ENCODE measurements around the gene CASP3. TPM values are rescaled to one million over a fixed set of nuclear protein-coding genes. Genes with fewer than 3 reads are reported as not detected.
A peak's percentile ranks its signal among the peaks of the same experiment; 100 is the strongest.

CASP3 gene
- polyA plus RNA-seq, 1 experiment, result 20.5 TPM

- peak; percentile 9 for DNase-seq (ENCODE audit: low read depth)
- Histone ChIP-seq H3K27me3 (ENCODE audit: control insufficient read depth, insufficient read depth, low read length) (no peaks in the 10 kb centered on the region), H3K4me3 (ENCODE audit: low read depth, low read length) (no peak overlapping the region), H3K36me3 (ENCODE audit: control insufficient read depth, insufficient read depth, low read length) (no peaks in the 10 kb centered on the region)
- CTCF ChIA-PET, result no interaction called here
- TF ChIP-seq CTCF (IDR thresholded peaks at IDR 0.05; ENCODE audit: insufficient read depth, low read depth, low read length), result no peak
- POLR2A ChIA-PET, result no interaction called here
Observed at GRCh38 chr4:184599492-184600135, 49.6 kb downstream of the CASP3 start.

- ChIA-PET POLR2A (no interaction called here), CTCF (no interaction called here)
- Histone ChIP-seq H3K36me3 (ENCODE audit: control insufficient read depth, insufficient read depth, low read length) (no peaks in the 10 kb centered on the region), H3K27me3 (ENCODE audit: control insufficient read depth, insufficient read depth, low read length) (no peaks in the 10 kb centered on the region), H3K4me3 (ENCODE audit: low read depth, low read length) (no peak overlapping the region)
- TF ChIP-seq CTCF (IDR thresholded peaks at IDR 0.05; ENCODE audit: insufficient read depth, low read depth, low read length), result no peak
- DNase-seq (ENCODE audit: low read depth), result no peak
Observed at GRCh38 chr4:184598753-184599491, 50.3 kb downstream of the CASP3 start.

DNA sequence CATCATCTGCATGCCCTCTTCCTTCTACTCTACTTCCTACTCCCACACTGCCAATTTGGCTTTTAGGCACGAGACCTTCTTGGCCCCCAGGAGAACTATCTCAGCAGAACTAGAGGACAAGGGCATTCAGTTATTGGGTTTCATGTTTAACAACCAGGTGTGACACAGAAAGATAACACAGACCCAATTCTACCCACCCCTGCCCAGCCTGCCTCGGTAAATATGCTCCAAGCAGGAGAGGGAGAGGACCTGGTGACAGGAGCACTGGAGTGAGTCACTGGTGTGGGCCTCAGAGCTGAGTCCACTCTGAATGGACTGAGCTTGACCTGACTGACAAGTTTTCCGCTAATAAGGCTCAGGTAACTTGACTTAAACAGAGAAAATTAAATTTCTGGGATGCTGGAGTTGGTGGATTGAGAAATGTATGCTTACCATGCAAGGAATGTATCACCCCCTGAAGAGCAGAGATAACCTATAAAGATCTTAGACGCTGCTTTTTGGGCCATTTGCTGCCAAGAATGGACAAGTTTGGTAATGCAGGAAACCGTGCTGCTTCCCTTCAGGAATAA is 52.5 kb downstream of the CASP3 start:
- no peak for DNase-seq (ENCODE audit: low read depth)
- Histone ChIP-seq H3K27me3 (ENCODE audit: control insufficient read depth, insufficient read depth, low read length) (no peaks in the 10 kb centered on the region), H3K4me3 (ENCODE audit: low read depth, low read length) (no peak overlapping the region), H3K36me3 (ENCODE audit: control insufficient read depth, insufficient read depth, low read length) (no peaks in the 10 kb centered on the region)
- ChIA-PET POLR2A (no interaction called here), CTCF (no interaction called here)
- no peak for TF ChIP-seq CTCF (IDR thresholded peaks at IDR 0.05; ENCODE audit: insufficient read depth, low read depth, low read length)

DNA sequence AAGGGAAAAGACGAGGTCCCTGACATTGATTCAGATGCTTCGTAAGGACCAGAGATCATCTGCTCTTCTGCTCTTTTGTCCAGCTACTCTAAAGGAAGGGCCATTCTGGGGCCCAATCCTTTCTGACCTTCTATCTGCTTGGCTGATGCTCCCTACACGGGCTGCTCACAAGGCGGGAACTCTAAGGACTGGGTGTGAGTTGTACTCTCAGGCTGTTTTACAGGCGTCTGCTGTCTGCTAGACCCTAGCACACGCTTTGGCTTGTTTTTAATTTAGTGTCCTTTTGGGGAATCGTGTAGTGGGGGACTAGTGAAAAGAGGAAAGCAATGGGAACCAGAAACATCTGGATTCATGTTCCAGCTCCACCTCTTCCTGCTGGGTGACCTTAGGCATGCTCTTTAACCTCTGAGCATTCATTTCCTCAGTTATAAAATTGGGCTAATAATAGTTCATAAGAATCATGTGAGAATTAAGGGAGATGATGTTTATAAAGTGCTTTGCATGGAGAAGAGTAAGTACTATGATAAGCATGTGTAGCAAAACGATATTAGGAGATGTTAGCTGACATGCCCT is 53.1 kb downstream of the CASP3 start:
- no peaks in the 10 kb centered on the region for H3K27me3 ChIP-seq (ENCODE audit: control insufficient read depth, insufficient read depth, low read length)
- ChIA-PET POLR2A (no interaction called here), CTCF (no interaction called here)
- H3K4me3 ChIP-seq (ENCODE audit: low read depth, low read length), result no peak overlapping the region
- H3K36me3 ChIP-seq (ENCODE audit: control insufficient read depth, insufficient read depth, low read length), result no peaks in the 10 kb centered on the region
- DNase-seq (ENCODE audit: low read depth), result no peak
- no peak for TF ChIP-seq CTCF (IDR thresholded peaks at IDR 0.05; ENCODE audit: insufficient read depth, low read depth, low read length)

GRCh38 chr4:184595430-184595829 is 53.8 kb downstream of the CASP3 start:
- H3K27me3 ChIP-seq (ENCODE audit: control insufficient read depth, insufficient read depth, low read length), result no peaks in the 10 kb centered on the region
- TF ChIP-seq CTCF (IDR thresholded peaks at IDR 0.05; ENCODE audit: insufficient read depth, low read depth, low read length), result no peak
- H3K36me3 ChIP-seq (ENCODE audit: control insufficient read depth, insufficient read depth, low read length), result no peaks in the 10 kb centered on the region
- ChIA-PET CTCF (no interaction called here), POLR2A (no interaction called here)
- DNase-seq (ENCODE audit: low read depth), result no peak
- no peak overlapping the region for H3K4me3 ChIP-seq (ENCODE audit: low read depth, low read length)

Data from BJ (cell line).